Glutamatergic neuron (in vitro differentiated cells): ENCODE measurements around the gene ZNF200. TPM values are rescaled to one million over a fixed set of nuclear protein-coding genes. Genes with fewer than 3 reads are reported as not detected.

ENCODE experiments used
- DNase-seq: peaks from one replicate; pipeline ENCODE4 v3.0.0; 2022
- H3K27ac Mint-ChIP-seq: one replicate; pipeline ENCODE4 v1.8.0; 2020; ENCODE audit warnings: mild to moderate bottlenecking, mixed read lengths, inconsistent platforms; ENCODE audit not compliant: unreplicated experiment
- H3K27me3 Mint-ChIP-seq: one replicate; pipeline ENCODE4 v1.8.0; 2020; ENCODE audit warnings: mild to moderate bottlenecking, moderate library complexity, mixed read lengths, inconsistent platforms; ENCODE audit not compliant: unreplicated experiment
- H3K36me3 Mint-ChIP-seq: one replicate; pipeline ENCODE4 v1.8.0; 2020; ENCODE audit warnings: mild to moderate bottlenecking, mixed read lengths, inconsistent platforms; ENCODE audit not compliant: unreplicated experiment
- H3K4me1 Mint-ChIP-seq: one replicate; pipeline ENCODE4 v1.8.0; 2020; ENCODE audit warnings: mild to moderate bottlenecking, low read depth, mixed read lengths, inconsistent platforms; ENCODE audit not compliant: unreplicated experiment
- H3K4me3 Mint-ChIP-seq: one replicate; pipeline ENCODE4 v1.8.0; 2020; ENCODE audit warnings: mild to moderate bottlenecking, mixed read lengths, inconsistent platforms; ENCODE audit not compliant: unreplicated experiment
- H3K9me3 Mint-ChIP-seq: one replicate; pipeline ENCODE4 v1.8.0; 2020; ENCODE audit warnings: mild to moderate bottlenecking, moderate library complexity, mixed read lengths, inconsistent platforms; ENCODE audit not compliant: unreplicated experiment
- CTCF ChIP-seq: fragments of 200-600 bp; sonication (generic); IDR thresholded peaks from one replicate; pipeline ENCODE4 v1.5.0; 2021; ENCODE audit not compliant: partially characterized antibody, unreplicated experiment
- total RNA-seq: library from RNA; stranded (reverse); fragmentation: NEBNext Ultra II Directional; extraction: Animal tissue kit (Norgen Biotek cat#: 25700); gene quantifications from one replicate; pipeline ENCODE4 v1.2.1, GENCODE V29; 2021; ENCODE audit not compliant: unreplicated experiment

The ZNF200 gene
- total RNA-seq, 1 donor from 2014 or later = 12.2 TPM

- DNase-seq = no peak
- no peak for TF ChIP-seq CTCF
- no peak overlapping the region for H3K27ac Mint-ChIP-seq
- H3K9me3 Mint-ChIP-seq = peaks cover 1% of the 10 kb centered on the region
- H3K4me1 Mint-ChIP-seq = no peaks in the 10 kb centered on the region
- H3K27me3 Mint-ChIP-seq = peaks cover 2% of the 10 kb centered on the region
- no peak overlapping the region for H3K4me3 Mint-ChIP-seq
- no peaks in the 10 kb centered on the region for H3K36me3 Mint-ChIP-seq
Measured at GRCh38 chr16:3249020-3249419, 14.1 kb upstream of the ZNF200 start.

- Mint-ChIP-seq H3K27me3 (peaks cover 2% of the 10 kb centered on the region), H3K27ac (no peak overlapping the region), H3K36me3 (no peaks in the 10 kb centered on the region), H3K4me1 (no peaks in the 10 kb centered on the region), H3K9me3 (peaks cover 1% of the 10 kb centered on the region), H3K4me3 (no peak overlapping the region)
- DNase-seq = no peak
- TF ChIP-seq CTCF = no peak
Measured at GRCh38 chr16:3248596-3248995, 13.6 kb upstream of the ZNF200 start.

GRCh38 chr16:3246876-3247275, 11.9 kb upstream of the ZNF200 start:
- Mint-ChIP-seq H3K4me1 (no peaks in the 10 kb centered on the region), H3K36me3 (no peaks in the 10 kb centered on the region), H3K27ac (no peak overlapping the region), H3K27me3 (peaks cover 2% of the 10 kb centered on the region), H3K9me3 (peaks cover 1% of the 10 kb centered on the region), H3K4me3 (no peak overlapping the region)
- no peak for DNase-seq
- TF ChIP-seq CTCF = no peak

GRCh38 chr16:3246002-3246401, 11.0 kb upstream of the ZNF200 start:
- no peak for DNase-seq
- peaks cover 4% of the 10 kb centered on the region for H3K27me3 Mint-ChIP-seq
- H3K9me3 Mint-ChIP-seq = peaks cover 1% of the 10 kb centered on the region
- no peak overlapping the region for H3K4me3 Mint-ChIP-seq
- TF ChIP-seq CTCF = no peak
- no peak overlapping the region for H3K27ac Mint-ChIP-seq
- H3K36me3 Mint-ChIP-seq = no peaks in the 10 kb centered on the region
- H3K4me1 Mint-ChIP-seq = no peaks in the 10 kb centered on the region

- Mint-ChIP-seq H3K4me1 (no peaks in the 10 kb centered on the region), H3K27ac (no peak overlapping the region), H3K4me3 (no peak overlapping the region), H3K9me3 (peaks cover 1% of the 10 kb centered on the region), H3K36me3 (no peaks in the 10 kb centered on the region), H3K27me3 (peaks cover 4% of the 10 kb centered on the region)
- no peak for DNase-seq
- no peak for TF ChIP-seq CTCF
Measured at GRCh38 chr16:3243882-3244281, 8.9 kb upstream of the ZNF200 start.
